Endothelial cell (in vitro differentiated cells): ENCODE results near the gene GSG1L2. TPM values are rescaled to one million over a fixed set of nuclear protein-coding genes. Genes with fewer than 3 reads are reported as not detected.

Experiments
- DNase-seq: peaks from one replicate; pipeline ENCODE4 v3.0.0; 2021; ENCODE audit warnings: low spot score
- H3K27ac Mint-ChIP-seq: one replicate; pipeline ENCODE4 v1.8.0; 2021; ENCODE audit warnings: mixed read lengths, inconsistent platforms; ENCODE audit not compliant: unreplicated experiment
- H3K27me3 Mint-ChIP-seq: one replicate; pipeline ENCODE4 v1.8.0; 2021; ENCODE audit warnings: mild to moderate bottlenecking, moderate library complexity, mixed read lengths, inconsistent platforms; ENCODE audit not compliant: unreplicated experiment
- H3K36me3 Mint-ChIP-seq: one replicate; pipeline ENCODE4 v1.8.0; 2021; ENCODE audit warnings: mild to moderate bottlenecking, low read depth, mixed read lengths, inconsistent platforms; ENCODE audit not compliant: unreplicated experiment
- H3K4me1 Mint-ChIP-seq: one replicate; pipeline ENCODE4 v1.8.0; 2021; ENCODE audit warnings: mild to moderate bottlenecking, mixed read lengths, inconsistent platforms; ENCODE audit not compliant: unreplicated experiment
- H3K4me3 Mint-ChIP-seq: one replicate; pipeline ENCODE4 v1.8.0; 2021; ENCODE audit warnings: mild to moderate bottlenecking, mixed read lengths, inconsistent platforms; ENCODE audit not compliant: unreplicated experiment
- H3K9me3 Mint-ChIP-seq: one replicate; pipeline ENCODE4 v1.8.0; 2021; ENCODE audit warnings: mixed read lengths, inconsistent platforms; ENCODE audit not compliant: unreplicated experiment
- total RNA-seq: library from RNA; stranded (reverse); fragmentation: NEBNext Ultra II Directional; extraction: Animal tissue kit (Norgen Biotek cat#: 25700); gene quantifications from one replicate; pipeline ENCODE4 v1.2.1, GENCODE V29; 2021; ENCODE audit not compliant: unreplicated experiment
- TF ChIP-seq, protein P1 (sequence below): fragments of 200-600 bp; sonication (generic); IDR thresholded peaks from one replicate; pipeline ENCODE4 v1.5.0; 2021; ENCODE audit warnings: antibody characterized with exemption; ENCODE audit not compliant: unreplicated experiment

The GSG1L2 gene
- total RNA-seq, 1 donor from 2014 or later = not detected

DNA sequence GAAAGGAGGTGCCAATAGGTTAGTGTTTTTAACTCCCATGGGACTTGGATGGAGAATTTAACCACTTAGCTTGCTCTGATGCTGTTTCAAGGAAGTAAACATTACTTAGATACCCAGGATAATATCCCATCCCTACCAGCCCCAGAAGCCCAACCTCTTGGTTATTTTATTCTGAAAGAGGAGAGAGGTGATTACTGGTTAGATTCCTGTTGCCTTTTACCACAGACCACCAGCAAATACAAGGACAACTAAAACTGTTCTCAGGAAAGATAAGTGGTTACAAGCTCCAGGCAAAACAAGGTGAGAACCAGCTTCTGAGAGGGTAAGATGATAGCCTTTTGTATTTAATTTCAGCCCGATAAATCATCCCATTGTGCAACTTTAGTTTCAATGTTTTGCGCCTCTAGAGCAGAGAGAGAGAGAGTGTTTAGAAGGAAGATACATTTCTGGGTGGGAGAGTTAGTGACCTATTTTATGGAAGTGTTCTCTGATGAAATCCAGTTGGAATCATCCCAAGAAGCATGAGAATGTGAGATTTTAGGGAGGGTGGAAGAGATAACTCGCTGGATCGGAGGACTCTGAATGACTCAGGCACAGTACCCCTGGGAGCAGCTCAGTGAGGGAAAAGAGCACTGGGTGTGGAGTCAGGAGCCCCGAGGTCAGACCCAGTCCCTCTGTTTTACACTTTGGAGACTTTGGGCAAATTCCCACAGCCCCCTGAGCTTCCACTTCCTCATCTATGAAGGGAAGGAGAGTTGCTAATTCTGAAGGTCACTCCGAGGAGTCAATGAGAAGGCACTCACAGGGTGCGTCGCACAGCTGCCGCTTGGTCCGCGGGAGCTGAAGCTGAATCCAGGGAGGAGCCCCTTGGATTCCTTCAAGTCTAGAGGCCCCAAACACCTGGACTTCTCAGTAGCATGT, 15.9 kb upstream of the GSG1L2 start:
- H3K27me3 Mint-ChIP-seq = peaks cover 8% of the 10 kb centered on the region
- H3K36me3 Mint-ChIP-seq = no peaks in the 10 kb centered on the region
- TF ChIP-seq, protein P1, sequence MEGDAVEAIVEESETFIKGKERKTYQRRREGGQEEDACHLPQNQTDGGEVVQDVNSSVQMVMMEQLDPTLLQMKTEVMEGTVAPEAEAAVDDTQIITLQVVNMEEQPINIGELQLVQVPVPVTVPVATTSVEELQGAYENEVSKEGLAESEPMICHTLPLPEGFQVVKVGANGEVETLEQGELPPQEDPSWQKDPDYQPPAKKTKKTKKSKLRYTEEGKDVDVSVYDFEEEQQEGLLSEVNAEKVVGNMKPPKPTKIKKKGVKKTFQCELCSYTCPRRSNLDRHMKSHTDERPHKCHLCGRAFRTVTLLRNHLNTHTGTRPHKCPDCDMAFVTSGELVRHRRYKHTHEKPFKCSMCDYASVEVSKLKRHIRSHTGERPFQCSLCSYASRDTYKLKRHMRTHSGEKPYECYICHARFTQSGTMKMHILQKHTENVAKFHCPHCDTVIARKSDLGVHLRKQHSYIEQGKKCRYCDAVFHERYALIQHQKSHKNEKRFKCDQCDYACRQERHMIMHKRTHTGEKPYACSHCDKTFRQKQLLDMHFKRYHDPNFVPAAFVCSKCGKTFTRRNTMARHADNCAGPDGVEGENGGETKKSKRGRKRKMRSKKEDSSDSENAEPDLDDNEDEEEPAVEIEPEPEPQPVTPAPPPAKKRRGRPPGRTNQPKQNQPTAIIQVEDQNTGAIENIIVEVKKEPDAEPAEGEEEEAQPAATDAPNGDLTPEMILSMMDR = no peak
- no peaks in the 10 kb centered on the region for H3K4me1 Mint-ChIP-seq
- H3K4me3 Mint-ChIP-seq = no peak overlapping the region
- no peak overlapping the region for H3K27ac Mint-ChIP-seq
- no peaks in the 10 kb centered on the region for H3K9me3 Mint-ChIP-seq
- no peak for DNase-seq

DNA sequence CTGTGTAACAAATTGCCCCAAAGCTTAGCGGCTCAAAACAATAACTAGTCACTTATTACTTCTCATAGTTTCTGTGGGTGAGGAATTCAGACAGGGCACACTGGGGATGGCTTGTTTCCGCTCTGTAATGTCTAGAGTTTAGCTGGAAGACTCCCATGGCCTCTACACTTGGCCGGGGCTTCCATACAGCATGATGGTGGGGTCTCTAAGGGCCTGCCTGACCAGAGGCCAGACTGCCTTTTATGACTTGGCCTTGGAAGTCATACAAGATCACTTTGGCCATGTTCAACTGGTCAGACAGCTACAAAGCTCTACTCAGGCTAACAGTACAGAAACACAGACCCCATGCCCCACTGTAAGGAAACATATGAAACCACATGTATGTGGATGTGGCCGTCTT, 12.0 kb upstream of the GSG1L2 start:
- no peaks in the 10 kb centered on the region for H3K36me3 Mint-ChIP-seq
- H3K4me1 Mint-ChIP-seq = no peaks in the 10 kb centered on the region
- H3K9me3 Mint-ChIP-seq = no peaks in the 10 kb centered on the region
- H3K27ac Mint-ChIP-seq = no peak overlapping the region
- TF ChIP-seq, protein P1 = no peak
- peaks cover 5% of the 10 kb centered on the region for H3K27me3 Mint-ChIP-seq
- no peak for DNase-seq
- no peak overlapping the region for H3K4me3 Mint-ChIP-seq

DNA sequence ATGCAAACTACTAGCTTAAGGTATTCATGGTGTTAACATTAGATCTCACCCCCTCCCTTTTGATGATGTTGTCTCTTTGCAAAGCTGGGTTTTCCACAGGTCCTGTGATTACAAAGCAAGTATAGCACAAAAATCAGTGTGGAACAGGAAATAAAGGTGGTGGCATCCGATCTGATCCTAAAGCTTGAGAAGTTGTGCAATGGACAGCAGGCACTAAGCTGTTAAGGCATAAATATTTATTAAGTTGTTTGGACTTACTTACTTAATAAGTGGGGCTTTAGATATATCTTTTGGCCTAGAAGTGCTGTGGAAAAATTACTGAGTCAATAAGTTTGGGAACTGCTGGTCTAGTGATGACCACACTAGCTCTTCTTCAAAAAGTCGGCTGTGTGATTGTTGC, 8.8 kb upstream of the GSG1L2 start:
- Mint-ChIP-seq H3K36me3 (no peaks in the 10 kb centered on the region), H3K27ac (no peak overlapping the region), H3K4me3 (no peak overlapping the region), H3K27me3 (peaks cover 3% of the 10 kb centered on the region), H3K9me3 (no peaks in the 10 kb centered on the region), H3K4me1 (peaks cover 4% of the 10 kb centered on the region)
- TF ChIP-seq, protein P1 = no peak
- no peak for DNase-seq

DNA sequence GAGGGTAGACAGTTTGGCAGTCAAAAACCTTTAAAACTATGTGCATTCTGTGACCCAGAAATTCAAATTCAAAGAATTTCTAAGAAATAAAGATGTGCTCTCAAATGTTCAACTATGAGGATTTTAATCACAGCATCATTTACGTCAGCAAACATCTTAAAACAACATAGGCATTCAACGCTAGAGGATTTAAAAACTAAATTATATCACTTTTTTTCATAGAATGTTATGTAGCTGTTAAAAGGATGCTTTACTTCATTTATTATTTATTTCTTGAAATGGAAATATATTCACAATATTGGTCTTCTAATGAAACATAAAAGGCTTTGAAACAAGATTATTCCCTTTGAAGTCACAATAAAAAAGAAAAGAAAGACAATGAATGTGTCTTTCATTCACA, 7.5 kb upstream of the GSG1L2 start:
- no peak for DNase-seq
- peaks cover 4% of the 10 kb centered on the region for H3K4me1 Mint-ChIP-seq

More for the DNA sequence above, 7.5 kb upstream of the GSG1L2 start:
- no peak overlapping the region for H3K4me3 Mint-ChIP-seq
- H3K27me3 Mint-ChIP-seq = peaks cover 3% of the 10 kb centered on the region
- TF ChIP-seq, protein P1 = no peak
- no peak overlapping the region for H3K27ac Mint-ChIP-seq
- H3K9me3 Mint-ChIP-seq = no peaks in the 10 kb centered on the region
- H3K36me3 Mint-ChIP-seq = no peaks in the 10 kb centered on the region
